Large intestine (tissue), 3 donors: ENCODE results near the gene PCNX2. TPM values are rescaled to one million over a fixed set of nuclear protein-coding genes. Genes with fewer than 3 reads are reported as not detected.

ENCODE experiments used
- DNase-seq, 2 donors: peaks; one replicate each; pipeline versions ENCODE4 v3.0.0 to v3.0.0-alpha.2; 2013
- H3K27ac ChIP-seq: one replicate; pipeline ENCODE4 v1.5.1; 2013; ENCODE audit warnings: low read length
- H3K27me3 ChIP-seq: 2 replicates; pipeline ENCODE4 v1.6.1; 2013; ENCODE audit warnings: low read length; ENCODE audit not compliant: control insufficient read depth, insufficient read depth
- H3K36me3 ChIP-seq: 2 replicates; pipeline ENCODE4 v1.6.1; 2013; ENCODE audit warnings: low read length; ENCODE audit not compliant: control insufficient read depth, insufficient read depth
- H3K4me1 ChIP-seq: one replicate; pipeline ENCODE4 v1.6.1; 2013; ENCODE audit warnings: low read length; ENCODE audit not compliant: control insufficient read depth, insufficient read depth
- H3K4me3 ChIP-seq: one replicate; pipeline ENCODE4 v1.5.1; 2013; ENCODE audit warnings: low read length
- H3K9me3 ChIP-seq: one replicate; pipeline ENCODE4 v1.6.1; 2013; ENCODE audit warnings: mild to moderate bottlenecking, low read depth, low read length, moderate library complexity; ENCODE audit not compliant: control insufficient read depth
- WGBS: methylation state at CpG from one replicate; pipeline ENCODE4 v1.1.5; 2013; ENCODE audit warnings: low lambda C conversion rate; ENCODE audit not compliant: insufficient coverage; 5-methylcytosine and 5-hydroxymethylcytosine counted together
- polyA plus RNA-seq: library from polyadenylated mRNA; unstranded; fragments of 120-200 nt; gene quantifications from one replicate; pipeline ENCODE4 v1.2.1, GENCODE V29; 2013

The PCNX2 gene
- polyA plus RNA-seq, 1 donor, result 6.9 TPM

DNA sequence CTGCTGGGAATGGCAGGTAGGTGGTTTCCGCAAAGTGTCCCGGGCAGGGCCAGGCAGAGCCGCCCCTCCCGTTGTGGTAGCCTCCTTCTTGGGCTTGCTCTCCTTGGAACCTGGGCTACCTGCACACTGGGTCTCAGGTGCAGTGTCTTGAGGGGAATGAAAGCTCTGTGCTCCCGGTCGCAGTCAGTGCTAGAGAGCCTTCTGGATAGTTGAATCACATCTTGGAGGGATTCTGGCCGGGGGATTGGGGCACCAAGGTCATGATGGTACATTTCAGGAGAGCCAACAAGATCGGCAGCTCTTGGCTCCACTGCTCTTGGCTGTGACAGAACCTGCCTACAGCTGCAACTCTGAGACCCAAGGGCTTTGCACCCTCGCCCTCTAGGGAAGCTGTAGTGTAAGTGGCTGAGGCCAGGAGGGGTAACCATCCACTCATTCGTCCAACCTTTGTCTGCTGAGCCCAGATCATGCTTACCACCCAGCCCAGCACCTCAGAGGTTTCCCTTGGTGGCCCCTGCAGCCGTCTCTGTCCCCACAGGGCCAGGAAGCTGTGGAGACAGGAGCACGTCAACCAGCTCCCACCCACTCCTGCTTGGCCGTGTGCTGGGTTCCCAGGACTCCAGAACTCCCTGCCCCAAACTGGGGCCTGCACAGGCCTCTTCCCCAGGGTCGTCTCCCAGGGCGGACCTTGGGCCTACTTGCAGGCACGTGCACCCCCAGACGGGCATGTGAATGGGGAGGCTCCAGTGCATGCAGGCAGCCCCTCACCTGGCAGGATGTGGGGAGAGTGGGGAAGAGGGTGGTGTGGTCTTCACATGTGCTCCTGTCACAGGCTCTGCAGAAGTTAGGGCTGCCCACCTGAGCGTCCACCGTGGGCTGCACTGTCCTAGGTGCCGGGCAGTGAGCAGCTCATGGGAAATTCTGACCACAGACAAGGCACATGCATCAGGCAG, 305.1 kb downstream of the PCNX2 start:
- Histone ChIP-seq H3K9me3 (peaks cover 7% of the 10 kb centered on the region), H3K27ac (no peak overlapping the region), H3K36me3 (peaks cover 3% of the 10 kb centered on the region), H3K27me3 (no peaks in the 10 kb centered on the region), H3K4me1 (no peaks in the 10 kb centered on the region), H3K4me3 (no peak overlapping the region)
- DNase-seq, result no peak
- no CpG with 5 or more reads among the region's 20 CpGs for WGBS

DNA sequence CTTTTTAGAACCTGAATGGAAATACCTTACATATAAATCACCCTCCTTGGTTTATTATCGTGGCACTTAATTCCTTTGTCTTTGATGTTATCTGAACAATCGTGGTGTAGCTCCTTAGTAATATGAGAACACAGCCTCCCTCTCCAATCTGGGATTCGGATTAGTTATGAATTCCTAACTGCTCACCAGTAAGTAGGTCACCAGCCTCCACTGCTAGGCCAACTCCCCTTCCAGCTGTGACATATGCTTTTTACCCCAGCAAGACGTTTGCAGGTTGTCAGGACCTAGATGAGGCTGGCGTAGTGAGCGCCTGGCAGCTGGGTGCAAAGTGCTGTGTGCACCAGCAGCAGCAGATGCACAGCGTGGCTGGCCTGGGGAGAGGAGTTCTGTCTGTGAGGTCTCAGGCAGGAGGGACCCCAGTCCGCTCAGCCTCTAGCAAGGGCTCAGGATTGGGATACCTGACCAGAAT, 306.9 kb downstream of the PCNX2 start:
- Histone ChIP-seq H3K27me3 (no peaks in the 10 kb centered on the region), H3K27ac (no peak overlapping the region), H3K9me3 (peaks cover 2% of the 10 kb centered on the region), H3K4me1 (no peaks in the 10 kb centered on the region), H3K36me3 (peaks cover 3% of the 10 kb centered on the region), H3K4me3 (no peak overlapping the region)
- no CpG with 5 or more reads among the region's 8 CpGs for WGBS
- no peak for DNase-seq

DNA sequence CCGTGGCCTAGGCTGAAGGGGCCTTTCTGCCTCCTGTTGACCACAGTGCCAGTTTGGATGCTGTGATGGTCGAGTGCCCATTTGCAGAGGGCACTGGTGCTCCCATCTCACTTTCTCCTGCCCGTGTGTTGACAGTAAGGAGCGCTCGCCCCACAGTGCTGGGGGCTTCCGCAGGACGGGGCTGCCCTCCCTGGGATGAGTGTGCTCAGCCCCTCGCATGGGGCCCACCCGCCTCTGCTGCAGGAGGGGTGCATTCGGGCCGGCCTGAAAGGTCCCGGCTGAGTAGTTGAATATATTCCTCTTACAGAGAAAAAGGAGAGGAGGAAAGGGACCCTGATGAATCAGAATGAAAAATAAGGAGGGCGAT, 307.8 kb downstream of the PCNX2 start:
- no peaks in the 10 kb centered on the region for H3K27me3 ChIP-seq
- no peak for DNase-seq
- WGBS, result 90% methylated on average over 2 of the region's 13 CpGs

GRCh38 chr1:232987046-232987773, 308.3 kb downstream of the PCNX2 start:
- peaks cover 5% of the 10 kb centered on the region for H3K36me3 ChIP-seq
- H3K4me1 ChIP-seq, result no peaks in the 10 kb centered on the region
- no peak for DNase-seq
- no CpG with 5 or more reads among the region's 11 CpGs for WGBS
- H3K27ac ChIP-seq, result no peak overlapping the region
- H3K9me3 ChIP-seq, result no peaks in the 10 kb centered on the region
- no peak overlapping the region for H3K4me3 ChIP-seq
- H3K27me3 ChIP-seq, result no peaks in the 10 kb centered on the region

More for the DNA sequence above, 307.8 kb downstream of the PCNX2 start:
- Histone ChIP-seq H3K27ac (no peak overlapping the region), H3K36me3 (peaks cover 5% of the 10 kb centered on the region), H3K4me1 (no peaks in the 10 kb centered on the region), H3K4me3 (no peak overlapping the region), H3K9me3 (no peaks in the 10 kb centered on the region)

DNA sequence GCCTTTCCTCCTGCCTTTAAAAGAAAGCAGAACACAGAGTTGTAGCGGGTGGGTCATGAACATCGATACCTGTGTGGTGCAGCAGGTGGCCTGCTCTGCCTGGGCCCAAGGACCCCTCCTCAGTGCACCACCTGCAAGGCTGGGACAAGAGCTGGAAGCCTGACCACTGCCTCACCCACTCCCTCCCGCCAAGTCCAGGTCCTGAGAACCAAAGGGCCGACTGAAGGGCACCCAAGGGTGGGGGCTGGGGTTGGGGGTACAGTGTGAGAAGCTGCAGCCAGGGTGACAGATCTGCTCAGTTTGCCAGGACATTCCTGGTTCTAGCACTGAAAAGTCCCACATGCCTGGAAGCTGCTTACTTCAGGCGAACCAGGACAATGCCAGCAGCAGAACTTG, 309.0 kb downstream of the PCNX2 start:
- H3K36me3 ChIP-seq, result peaks cover 5% of the 10 kb centered on the region
- H3K4me1 ChIP-seq, result no peaks in the 10 kb centered on the region
- H3K9me3 ChIP-seq, result no peaks in the 10 kb centered on the region
- H3K4me3 ChIP-seq, result no peak overlapping the region
- no peak overlapping the region for H3K27ac ChIP-seq
- no peak for DNase-seq
- no peaks in the 10 kb centered on the region for H3K27me3 ChIP-seq
- no CpG with 5 or more reads among the region's 5 CpGs for WGBS

- Histone ChIP-seq H3K27me3 (no peaks in the 10 kb centered on the region), H3K4me1 (no peaks in the 10 kb centered on the region), H3K9me3 (no peaks in the 10 kb centered on the region), H3K36me3 (peaks cover 5% of the 10 kb centered on the region), H3K27ac (no peak overlapping the region), H3K4me3 (no peak overlapping the region)
- DNase-seq, result no peak
- no CpG with 5 or more reads among the region's 31 CpGs for WGBS
Observed at GRCh38 chr1:232985882-232986526, 309.5 kb downstream of the PCNX2 start.

- H3K36me3 ChIP-seq, result peaks cover 5% of the 10 kb centered on the region
- WGBS, result no CpG with 5 or more reads among the region's 10 CpGs
- no peaks in the 10 kb centered on the region for H3K27me3 ChIP-seq
- DNase-seq, result no peak
- H3K4me1 ChIP-seq, result no peaks in the 10 kb centered on the region
- no peak overlapping the region for H3K27ac ChIP-seq
- no peaks in the 10 kb centered on the region for H3K9me3 ChIP-seq
- H3K4me3 ChIP-seq, result no peak overlapping the region
Observed at GRCh38 chr1:232984577-232985425, 310.7 kb downstream of the PCNX2 start.

- WGBS, result no CpG with 5 or more reads among the region's 25 CpGs
- Histone ChIP-seq H3K4me3 (no peak overlapping the region), H3K36me3 (peaks cover 13% of the 10 kb centered on the region), H3K9me3 (no peaks in the 10 kb centered on the region), H3K4me1 (no peaks in the 10 kb centered on the region), H3K27ac (no peak overlapping the region), H3K27me3 (no peaks in the 10 kb centered on the region)
- no peak for DNase-seq
Observed at GRCh38 chr1:232983817-232984567, 311.5 kb downstream of the PCNX2 start.

GRCh38 chr1:232983375-232983774, 312.1 kb downstream of the PCNX2 start:
- no peaks in the 10 kb centered on the region for H3K9me3 ChIP-seq
- no peaks in the 10 kb centered on the region for H3K4me1 ChIP-seq
- no CpG with 5 or more reads among the region's 14 CpGs for WGBS
- H3K36me3 ChIP-seq, result peaks cover 16% of the 10 kb centered on the region
- H3K27ac ChIP-seq, result no peak overlapping the region
- H3K4me3 ChIP-seq, result no peak overlapping the region
- no peak for DNase-seq
- no peaks in the 10 kb centered on the region for H3K27me3 ChIP-seq
